Stimulated activated CD4-positive, alpha-beta T cell treated with anti-CD3 and anti-CD28 coated beads, Interleukin-12 subunit alpha, Interleukin-12 subunit beta, amount 100 ng/mL, for 48 hours (primary cell): ENCODE measurements around the gene MEGF11.

Experiments
- DNase-seq, 3 donors: peaks; one replicate each; pipeline ENCODE4 v3.0.0-alpha.2; 2020; ENCODE audit warnings: low read depth in 2 of 3, low spot score in 1 of 3

The MEGF11 gene

GRCh38 chr15:66240240-66240794 lies 13.2 kb downstream of the MEGF11 start:
- no peak for DNase-seq

GRCh38 chr15:66239514-66239913 lies 14.0 kb downstream of the MEGF11 start:
- no peak for DNase-seq

GRCh38 chr15:66238318-66238717 lies 15.2 kb downstream of the MEGF11 start:
- no peak for DNase-seq

GRCh38 chr15:66237513-66238235 lies 15.9 kb downstream of the MEGF11 start:
- no peak for DNase-seq

- no peak for DNase-seq
Measured at GRCh38 chr15:66236806-66237375, 16.7 kb downstream of the MEGF11 start.

GRCh38 chr15:66235866-66236265 lies 17.7 kb downstream of the MEGF11 start:
- DNase-seq, result no peak

- no peak for DNase-seq
Measured at GRCh38 chr15:66234798-66235197, 18.8 kb downstream of the MEGF11 start.

GRCh38 chr15:66233487-66234415 lies 19.8 kb downstream of the MEGF11 start:
- peak in 1 of 3 donors; percentile 16 for DNase-seq

GRCh38 chr15:66232267-66232625 lies 21.3 kb downstream of the MEGF11 start:
- no peak for DNase-seq

GRCh38 chr15:66231394-66232266 lies 21.9 kb downstream of the MEGF11 start:
- DNase-seq, result no peak

GRCh38 chr15:66229790-66230465 lies 23.6 kb downstream of the MEGF11 start:
- DNase-seq, result no peak

GRCh38 chr15:66228807-66229735 lies 24.5 kb downstream of the MEGF11 start:
- no peak for DNase-seq

GRCh38 chr15:66226736-66227135 lies 26.8 kb downstream of the MEGF11 start:
- DNase-seq, result no peak

GRCh38 chr15:66225656-66226274 lies 27.8 kb downstream of the MEGF11 start:
- DNase-seq, result no peak

GRCh38 chr15:66224946-66225345 lies 28.6 kb downstream of the MEGF11 start:
- no peak for DNase-seq

- no peak for DNase-seq
Measured at GRCh38 chr15:66222273-66223198, 31.0 kb downstream of the MEGF11 start.

- no peak for DNase-seq
Measured at GRCh38 chr15:66221126-66221525, 32.4 kb downstream of the MEGF11 start.

- DNase-seq, result no peak
Measured at GRCh38 chr15:66220601-66221000, 32.9 kb downstream of the MEGF11 start.
